SK-N-SH (cell line): ENCODE results near the gene DCLRE1B. TPM values are rescaled to one million over a fixed set of nuclear protein-coding genes. Genes with fewer than 3 reads are reported as not detected.

Source experiments
- CTCF ChIA-PET: fragments of 300-600, 350-600 bp; formaldehyde crosslinking; extraction: SDS; loops from one replicate; lab custom pipeline; 2021; lab: Yijun Ruan, JAX
- POLR2A ChIA-PET: fragments of 350-600 bp; sonication (Branson Sonifier 250); formaldehyde crosslinking; extraction: SDS; loops from one replicate; lab custom pipeline; 2020; ENCODE audit warnings: antibody characterized with exemption, inconsistent platforms; lab: Yijun Ruan, JAX
- DNase-seq: peaks from one replicate; pipeline ENCODE4 v3.0.0; 2012
- H2AFZ ChIP-seq: fragments of 200-600 bp; sonication (generic); 2 replicates; pipeline ENCODE4 v1.8.1; 2016; ENCODE audit warnings: antibody characterized with exemption, mild to moderate bottlenecking, low read depth
- H3F3A ChIP-seq: fragments of 200-600 bp; sonication (generic); replicated peaks from 2 replicates; pipeline ENCODE3; 2016; ENCODE audit warnings: antibody characterized with exemption, mild to moderate bottlenecking; ENCODE audit not compliant: insufficient read depth
- H3K27ac ChIP-seq, 2 experiments: fragments of 200-500 bp in 1 of 2; fragments of 200-600 bp in 1 of 2; sonication (Bioruptor generic) in 1 of 2; sonication (generic), shearing (Covaris generic) in 1 of 2; 2 replicates each; pipeline versions ENCODE4 v1.5.1 to v1.6.1; 2014 to 2016; ENCODE audit warnings: low read depth in 2 of 2, inconsistent platforms in 1 of 2, low read length in 1 of 2, mild to moderate bottlenecking in 1 of 2, mixed read lengths in 1 of 2
- H3K27me3 ChIP-seq: fragments of 200-600 bp; sonication (generic), shearing (Covaris generic); 2 replicates; pipeline ENCODE4 v1.6.1; 2016; ENCODE audit warnings: mixed run types; ENCODE audit not compliant: insufficient read depth
- H3K36me3 ChIP-seq, 2 experiments: fragments of 200-500 bp in 1 of 2; fragments of 200-600 bp in 1 of 2; sonication (Bioruptor generic) in 1 of 2; sonication (generic) in 1 of 2; replicated peaks in 1 of 2; 2 replicates each; pipeline versions ENCODE3 to v1.5.1; 2014 to 2016; ENCODE audit warnings: low read length in 1 of 2, mild to moderate bottlenecking in 1 of 2; ENCODE audit not compliant: insufficient read depth in 2 of 2, control insufficient read depth in 1 of 2
- H3K4me1 ChIP-seq, 2 experiments: fragments of 200-500 bp in 1 of 2; fragments of 200-600 bp in 1 of 2; sonication (Bioruptor generic) in 1 of 2; sonication (generic), shearing (Covaris generic) in 1 of 2; 2 replicates each; pipeline versions ENCODE4 v1.5.1 to v1.6.1; 2014 to 2016; ENCODE audit warnings: low read depth in 1 of 2, low read length in 1 of 2, mixed run types in 1 of 2; ENCODE audit not compliant: insufficient read depth in 2 of 2, control insufficient read depth in 1 of 2
- H3K4me2 ChIP-seq: fragments of 200-600 bp; sonication (generic), shearing (Covaris generic); 2 replicates; pipeline ENCODE4 v1.6.1; 2017; ENCODE audit warnings: mixed run types
- H3K4me3 ChIP-seq, 2 experiments: fragments of 200-500 bp in 1 of 2; fragments of 200-600 bp in 1 of 2; sonication (Bioruptor generic) in 1 of 2; sonication (generic), shearing (Covaris generic) in 1 of 2; 2 replicates each; pipeline versions ENCODE4 v1.5.1 to v1.8.1; 2014 to 2016; ENCODE audit warnings: low read depth in 2 of 2, inconsistent platforms in 1 of 2, low read length in 1 of 2, mild to moderate bottlenecking in 1 of 2, mixed read lengths in 1 of 2, moderate library complexity in 1 of 2
- H3K79me2 ChIP-seq: fragments of 200-600 bp; sonication (generic); 2 replicates; pipeline ENCODE4 v1.8.1; 2017; ENCODE audit warnings: mild to moderate bottlenecking; ENCODE audit not compliant: insufficient read depth
- H3K9ac ChIP-seq: fragments of 200-600 bp; sonication (generic); 2 replicates; pipeline ENCODE4 v1.6.1; 2017; ENCODE audit warnings: mixed run types
- H3K9me2 ChIP-seq: fragments of 200-600 bp; sonication (generic); 2 replicates; pipeline ENCODE4 v1.6.1; 2017; ENCODE audit warnings: mixed run types
- H3K9me3 ChIP-seq: fragments of 200-600 bp; sonication (generic); 2 replicates; pipeline ENCODE4 v1.6.1; 2017; ENCODE audit warnings: mixed run types, mild to moderate bottlenecking, moderate library complexity
- H4K20me1 ChIP-seq: fragments of 200-600 bp; sonication (generic); 2 replicates; pipeline ENCODE4 v1.6.1; 2017; ENCODE audit warnings: mild to moderate bottlenecking, mixed run types; ENCODE audit not compliant: insufficient read depth
- CHD2 ChIP-seq: fragments of 150-350 bp; IDR thresholded peaks from 2 replicates; pipeline ENCODE4 v1.6.1; 2018; ENCODE audit warnings: low read length; ENCODE audit not compliant: partially characterized antibody
- ELF1 ChIP-seq: IDR thresholded peaks from 2 replicates; pipeline ENCODE4 v1.4.0; 2012
- EP300 ChIP-seq, 2 experiments: IDR thresholded peaks; 2 replicates each; pipeline versions ENCODE4 v1.4.0 to v1.6.1; 2012; ENCODE audit warnings: borderline replicate concordance in 1 of 2, low read depth in 1 of 2, low read length in 1 of 2
- EZH2phosphoT487 ChIP-seq: fragments of 200-600 bp; sonication (generic); IDR thresholded peaks from 2 replicates; pipeline ENCODE4 v1.6.1; 2017; ENCODE audit warnings: low read depth, mixed run types, mild to moderate bottlenecking, antibody characterized with exemption, moderate library complexity, borderline replicate concordance
- FOSL2 ChIP-seq: IDR thresholded peaks from 2 replicates; pipeline ENCODE4 v1.4.0; 2012; ENCODE audit warnings: low read depth, mild to moderate bottlenecking, moderate library complexity, borderline replicate concordance
- FOXM1 ChIP-seq: IDR thresholded peaks from 2 replicates; pipeline ENCODE4 v1.4.0; 2012; ENCODE audit warnings: low read depth, mild to moderate bottlenecking
- GABPA ChIP-seq: IDR thresholded peaks from 2 replicates; pipeline ENCODE4 v1.4.0; 2012; ENCODE audit warnings: low read depth, mild to moderate bottlenecking
- GATA2 ChIP-seq: sonication (generic); formaldehyde crosslinking; IDR thresholded peaks from 2 replicates; pipeline ENCODE4 v1.5.0; 2020; ENCODE audit warnings: mild to moderate bottlenecking, missing genetic modification reagents
- MEF2A ChIP-seq: IDR thresholded peaks from 2 replicates; pipeline ENCODE4 v1.4.0; 2012; ENCODE audit warnings: low read depth, borderline replicate concordance
- MXI1 ChIP-seq: IDR thresholded peaks from 2 replicates; pipeline ENCODE4 v1.6.1; 2012; ENCODE audit warnings: mild to moderate bottlenecking, low read depth, low read length, improper control_type of control experiment
- NRF1 ChIP-seq: IDR thresholded peaks from 2 replicates; pipeline ENCODE4 v1.6.1; 2012; ENCODE audit warnings: low read depth, mild to moderate bottlenecking, low read length
- RAD21 ChIP-seq: IDR thresholded peaks from 2 replicates; pipeline ENCODE4 v1.6.1; 2012; ENCODE audit warnings: mild to moderate bottlenecking, low read length
- RCOR1 ChIP-seq: fragments of 150-350 bp; IDR thresholded peaks from 2 replicates; pipeline ENCODE4 v1.6.1; 2017; ENCODE audit warnings: antibody characterized with exemption, low read length
- RFX5 ChIP-seq: IDR thresholded peaks from 2 replicates; pipeline ENCODE4 v1.6.1; 2012; ENCODE audit warnings: mild to moderate bottlenecking, improper control_type of control experiment, low read length
- RXRA ChIP-seq: IDR thresholded peaks from 2 replicates; pipeline ENCODE4 v1.4.0; 2012; ENCODE audit warnings: low read depth, mild to moderate bottlenecking, borderline replicate concordance
- SIN3A ChIP-seq: IDR thresholded peaks from 2 replicates; pipeline ENCODE4 v1.6.1; 2012; ENCODE audit warnings: low read depth, mild to moderate bottlenecking, low read length, moderate library complexity, borderline replicate concordance
- TAF1 ChIP-seq: IDR thresholded peaks from 2 replicates; pipeline ENCODE4 v1.6.1; 2012; ENCODE audit warnings: low read depth, mild to moderate bottlenecking, low read length, moderate library complexity, borderline replicate concordance
- TCF12 ChIP-seq: IDR thresholded peaks from 2 replicates; pipeline ENCODE4 v1.4.0; 2012
- WGBS: methylation state at CpG from one replicate; pipeline ENCODE4 v1.1.6; 2017; ENCODE audit warnings: low lambda C conversion rate; 5-methylcytosine and 5-hydroxymethylcytosine counted together
- polyA plus RNA-seq, 3 experiments: library from polyadenylated mRNA; depleted of rRNA; stranded (reverse); fragments of >200 nt; gene quantifications; 2 replicates each; pipeline ENCODE4 v1.2.3, GENCODE V29; 2012
- TF ChIP-seq, protein P1 (sequence below): fragments of 200-600 bp; sonication (generic); IDR thresholded peaks from 2 replicates; pipeline ENCODE4 v1.6.1; 2017; ENCODE audit warnings: antibody characterized with exemption, mild to moderate bottlenecking, moderate library complexity
- TF ChIP-seq, protein P2 (sequence below): IDR thresholded peaks from 2 replicates; pipeline ENCODE4 v1.4.0; 2012; ENCODE audit warnings: low read depth, borderline replicate concordance
- TF ChIP-seq, protein P3 (sequence below): fragments of 150-350 bp; IDR thresholded peaks from 2 replicates; pipeline ENCODE4 v1.6.1; 2017; ENCODE audit warnings: antibody characterized with exemption, low read length, low read depth, borderline replicate concordance
- TF ChIP-seq, protein P4 (sequence below): IDR thresholded peaks from 2 replicates; pipeline ENCODE4 v1.6.1; 2012; ENCODE audit warnings: mild to moderate bottlenecking, low read depth, low read length, moderate library complexity

The DCLRE1B gene
- polyA plus RNA-seq, 1 of the 3 experiments (the other 2 are of a cell fraction), result 3.0 TPM

DNA sequence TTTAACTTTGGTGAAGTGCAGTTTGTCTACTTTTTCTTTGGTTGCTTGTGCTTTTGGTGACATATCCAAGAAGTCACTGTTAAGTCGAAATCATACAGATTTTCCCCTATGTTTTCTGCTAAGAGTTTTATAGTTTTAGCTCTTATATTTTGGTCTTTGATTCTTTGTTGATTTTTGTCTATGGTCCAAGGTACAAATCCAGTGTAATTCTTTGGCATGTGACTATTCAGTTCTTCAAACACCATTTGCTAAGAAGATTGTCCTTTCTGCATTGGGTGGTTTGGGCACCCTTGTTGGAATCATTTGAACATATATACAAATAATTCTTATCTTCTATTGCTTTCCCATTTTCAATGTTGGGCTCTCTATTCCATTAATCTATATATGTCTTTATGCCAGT lies 40.2 kb downstream of the DCLRE1B start (continued):
- TF ChIP-seq TCF12, result no peak
- TF ChIP-seq, protein P1, sequence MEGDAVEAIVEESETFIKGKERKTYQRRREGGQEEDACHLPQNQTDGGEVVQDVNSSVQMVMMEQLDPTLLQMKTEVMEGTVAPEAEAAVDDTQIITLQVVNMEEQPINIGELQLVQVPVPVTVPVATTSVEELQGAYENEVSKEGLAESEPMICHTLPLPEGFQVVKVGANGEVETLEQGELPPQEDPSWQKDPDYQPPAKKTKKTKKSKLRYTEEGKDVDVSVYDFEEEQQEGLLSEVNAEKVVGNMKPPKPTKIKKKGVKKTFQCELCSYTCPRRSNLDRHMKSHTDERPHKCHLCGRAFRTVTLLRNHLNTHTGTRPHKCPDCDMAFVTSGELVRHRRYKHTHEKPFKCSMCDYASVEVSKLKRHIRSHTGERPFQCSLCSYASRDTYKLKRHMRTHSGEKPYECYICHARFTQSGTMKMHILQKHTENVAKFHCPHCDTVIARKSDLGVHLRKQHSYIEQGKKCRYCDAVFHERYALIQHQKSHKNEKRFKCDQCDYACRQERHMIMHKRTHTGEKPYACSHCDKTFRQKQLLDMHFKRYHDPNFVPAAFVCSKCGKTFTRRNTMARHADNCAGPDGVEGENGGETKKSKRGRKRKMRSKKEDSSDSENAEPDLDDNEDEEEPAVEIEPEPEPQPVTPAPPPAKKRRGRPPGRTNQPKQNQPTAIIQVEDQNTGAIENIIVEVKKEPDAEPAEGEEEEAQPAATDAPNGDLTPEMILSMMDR, result no peak
- no peak for TF ChIP-seq RXRA
- TF ChIP-seq, protein P2, sequence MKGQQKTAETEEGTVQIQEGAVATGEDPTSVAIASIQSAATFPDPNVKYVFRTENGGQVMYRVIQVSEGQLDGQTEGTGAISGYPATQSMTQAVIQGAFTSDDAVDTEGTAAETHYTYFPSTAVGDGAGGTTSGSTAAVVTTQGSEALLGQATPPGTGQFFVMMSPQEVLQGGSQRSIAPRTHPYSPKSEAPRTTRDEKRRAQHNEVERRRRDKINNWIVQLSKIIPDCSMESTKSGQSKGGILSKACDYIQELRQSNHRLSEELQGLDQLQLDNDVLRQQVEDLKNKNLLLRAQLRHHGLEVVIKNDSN, result no peak
- no peak for TF ChIP-seq ELF1
- TF ChIP-seq SIN3A, result no peak
- TF ChIP-seq RCOR1, result no peak
- TF ChIP-seq RFX5, result no peak
- TF ChIP-seq, protein P3, sequence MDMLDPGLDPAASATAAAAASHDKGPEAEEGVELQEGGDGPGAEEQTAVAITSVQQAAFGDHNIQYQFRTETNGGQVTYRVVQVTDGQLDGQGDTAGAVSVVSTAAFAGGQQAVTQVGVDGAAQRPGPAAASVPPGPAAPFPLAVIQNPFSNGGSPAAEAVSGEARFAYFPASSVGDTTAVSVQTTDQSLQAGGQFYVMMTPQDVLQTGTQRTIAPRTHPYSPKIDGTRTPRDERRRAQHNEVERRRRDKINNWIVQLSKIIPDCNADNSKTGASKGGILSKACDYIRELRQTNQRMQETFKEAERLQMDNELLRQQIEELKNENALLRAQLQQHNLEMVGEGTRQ, result no peak
- no peak for TF ChIP-seq GATA2 (CRISPR knock-in tag)
- TF ChIP-seq EZH2phosphoT487, result no peak
- TF ChIP-seq EP300 (IDR thresholded peaks at IDR 0.05; ENCODE audit: borderline replicate concordance in 1 of 2, low read depth in 1 of 2, low read length in 1 of 2), result no peak
- TF ChIP-seq GABPA, result no peak

DNA sequence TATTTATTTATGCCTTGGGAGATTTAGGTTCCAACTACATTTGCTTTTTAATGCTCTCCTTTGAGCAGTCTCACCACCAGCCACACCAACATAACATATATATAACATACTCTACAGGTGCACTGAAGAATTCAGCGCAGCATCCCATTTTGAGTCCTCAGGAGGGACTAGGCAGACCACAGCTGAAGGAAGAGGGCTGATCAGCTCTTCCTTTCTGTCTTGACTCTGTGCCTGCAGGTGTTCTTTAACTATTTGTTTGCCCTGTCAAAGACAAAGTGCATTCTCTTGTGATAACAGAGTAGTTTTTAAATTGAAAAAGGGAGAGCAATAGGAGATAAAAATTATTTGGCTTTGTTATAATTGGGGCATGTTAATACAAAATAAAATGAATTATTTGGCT lies 41.0 kb downstream of the DCLRE1B start:
- ChIA-PET CTCF (interaction anchor here (0.9 to 2.0 kb wide), 5 partner anchors 14 to 401 kb away, joined by 3 to 6 read pairs (median 4); partner anchors contain the start of gene OLFML3), POLR2A (no interaction called here)
- Histone ChIP-seq H3K4me1 (peaks cover 3 to 19% of the 10 kb centered on the region in 2 experiments; a peak in 3 of 4 replicates), H2AFZ (no peak overlapping the region), H3K9ac (no peak overlapping the region), H3K9me3 (no peaks in the 10 kb centered on the region), H3K36me3 (peaks cover 11 to 24% of the 10 kb centered on the region in 2 experiments), H3K27ac (no peak overlapping the region), H3K79me2 (peaks cover 97% of the 10 kb centered on the region), H3K4me2 (no peak overlapping the region), H4K20me1 (peaks cover 29% of the 10 kb centered on the region), H3F3A (peaks cover 9% of the 10 kb centered on the region), H3K4me3 (no peak overlapping the region), H3K9me2 (no peaks in the 10 kb centered on the region), H3K27me3 (no peaks in the 10 kb centered on the region)
- WGBS, result 81% methylated on average over 1 of the region's 1 CpG
- no peak for DNase-seq
- no peak for TF ChIP-seq CHD2
- TF ChIP-seq, protein P1, result no peak
- TF ChIP-seq TAF1, result no peak
- TF ChIP-seq NRF1, result no peak
- no peak for TF ChIP-seq MXI1
- TF ChIP-seq, protein P4, sequence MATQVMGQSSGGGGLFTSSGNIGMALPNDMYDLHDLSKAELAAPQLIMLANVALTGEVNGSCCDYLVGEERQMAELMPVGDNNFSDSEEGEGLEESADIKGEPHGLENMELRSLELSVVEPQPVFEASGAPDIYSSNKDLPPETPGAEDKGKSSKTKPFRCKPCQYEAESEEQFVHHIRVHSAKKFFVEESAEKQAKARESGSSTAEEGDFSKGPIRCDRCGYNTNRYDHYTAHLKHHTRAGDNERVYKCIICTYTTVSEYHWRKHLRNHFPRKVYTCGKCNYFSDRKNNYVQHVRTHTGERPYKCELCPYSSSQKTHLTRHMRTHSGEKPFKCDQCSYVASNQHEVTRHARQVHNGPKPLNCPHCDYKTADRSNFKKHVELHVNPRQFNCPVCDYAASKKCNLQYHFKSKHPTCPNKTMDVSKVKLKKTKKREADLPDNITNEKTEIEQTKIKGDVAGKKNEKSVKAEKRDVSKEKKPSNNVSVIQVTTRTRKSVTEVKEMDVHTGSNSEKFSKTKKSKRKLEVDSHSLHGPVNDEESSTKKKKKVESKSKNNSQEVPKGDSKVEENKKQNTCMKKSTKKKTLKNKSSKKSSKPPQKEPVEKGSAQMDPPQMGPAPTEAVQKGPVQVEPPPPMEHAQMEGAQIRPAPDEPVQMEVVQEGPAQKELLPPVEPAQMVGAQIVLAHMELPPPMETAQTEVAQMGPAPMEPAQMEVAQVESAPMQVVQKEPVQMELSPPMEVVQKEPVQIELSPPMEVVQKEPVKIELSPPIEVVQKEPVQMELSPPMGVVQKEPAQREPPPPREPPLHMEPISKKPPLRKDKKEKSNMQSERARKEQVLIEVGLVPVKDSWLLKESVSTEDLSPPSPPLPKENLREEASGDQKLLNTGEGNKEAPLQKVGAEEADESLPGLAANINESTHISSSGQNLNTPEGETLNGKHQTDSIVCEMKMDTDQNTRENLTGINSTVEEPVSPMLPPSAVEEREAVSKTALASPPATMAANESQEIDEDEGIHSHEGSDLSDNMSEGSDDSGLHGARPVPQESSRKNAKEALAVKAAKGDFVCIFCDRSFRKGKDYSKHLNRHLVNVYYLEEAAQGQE, result no peak
- no peak for TF ChIP-seq FOXM1
- TF ChIP-seq, protein P2, result no peak
- TF ChIP-seq MEF2A, result no peak
- TF ChIP-seq SIN3A, result no peak
- no peak for TF ChIP-seq FOSL2
- TF ChIP-seq RAD21, result no peak
- no peak for TF ChIP-seq ELF1
- TF ChIP-seq, all 33 proteins: peak for 0
